ENCODE results near the gene BPI. TPM values are rescaled to one million over a fixed set of nuclear protein-coding genes. Genes with fewer than 3 reads are reported as not detected.

BPI gene
- total and polyA plus RNA-seq, 12 donors: 0.01 to 1.6 (median 0.15) TPM; not detected in 7

GRCh38 chr20:38271608-38272120 lies 32.3 kb upstream of the BPI start:
- peaks cover 0 to 4% (median 0%) of the 10 kb centered on the region in 7 donors for H3K27me3 ChIP-seq
- H3K9me3 ChIP-seq: peaks cover 0 to 9% (median 0%) of the 10 kb centered on the region in 11 donors
- peak overlapping the region in 9 of 10 donors; percentile 38 to 80 (median 65) for H3K27ac ChIP-seq
- no peak for TF ChIP-seq CTCF (IDR thresholded peaks at IDR 0.05)
- H3K36me3 ChIP-seq: no peaks in the 10 kb centered on the region
- ATAC-seq (peak in 1 of 8 donors; percentile 8), DNase-seq (no peak)
- intact Hi-C loops (cut with DNase I): no loop called here
- 89 to 95% methylated on average over 2 of the region's 2 CpGs for WGBS, 2 donors
- H3K4me1 ChIP-seq: peaks cover 0 to 53% (median 34%) of the 10 kb centered on the region in 9 donors
- no peak overlapping the region for H3K4me3 ChIP-seq

DNA sequence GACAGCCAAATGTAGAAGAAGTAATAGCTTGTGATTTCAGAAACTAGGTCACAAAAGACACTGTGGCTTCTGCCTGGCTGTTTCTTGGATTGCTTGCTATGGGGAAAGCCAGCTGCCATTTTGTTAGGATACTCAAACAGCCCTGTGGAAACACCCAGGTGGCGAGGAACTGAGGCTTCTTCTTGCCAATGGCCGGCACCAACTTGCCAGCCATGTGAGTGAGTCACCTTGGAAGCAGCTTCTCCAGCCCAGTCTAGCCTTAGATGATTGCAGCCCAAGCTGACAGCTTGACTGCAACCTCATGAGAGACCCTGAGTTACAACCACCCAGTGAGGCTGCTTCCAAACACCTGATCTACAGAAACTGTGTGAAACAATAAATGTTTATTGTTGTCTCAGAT lies 31.6 kb upstream of the BPI start:
- peaks cover 0 to 51% (median 30%) of the 10 kb centered on the region in 9 donors for H3K4me1 ChIP-seq
- H3K36me3 ChIP-seq: no peaks in the 10 kb centered on the region
- WGBS, 2 donors: 90 to 92% methylated on average over 2 of the region's 2 CpGs
- H3K9me3 ChIP-seq: peaks cover 0 to 9% (median 0%) of the 10 kb centered on the region in 11 donors
- ATAC-seq: no peak
- no peak for DNase-seq
- intact Hi-C loops (cut with DNase I): no loop called here
- H3K27me3 ChIP-seq: peaks cover 0 to 4% (median 0%) of the 10 kb centered on the region in 7 donors
- no peak for TF ChIP-seq CTCF (IDR thresholded peaks at IDR 0.05)
- H3K27ac ChIP-seq: peak overlapping the region in 8 of 10 donors; percentile 4 to 80 (median 50)
- H3K4me3 ChIP-seq: no peak overlapping the region

DNA sequence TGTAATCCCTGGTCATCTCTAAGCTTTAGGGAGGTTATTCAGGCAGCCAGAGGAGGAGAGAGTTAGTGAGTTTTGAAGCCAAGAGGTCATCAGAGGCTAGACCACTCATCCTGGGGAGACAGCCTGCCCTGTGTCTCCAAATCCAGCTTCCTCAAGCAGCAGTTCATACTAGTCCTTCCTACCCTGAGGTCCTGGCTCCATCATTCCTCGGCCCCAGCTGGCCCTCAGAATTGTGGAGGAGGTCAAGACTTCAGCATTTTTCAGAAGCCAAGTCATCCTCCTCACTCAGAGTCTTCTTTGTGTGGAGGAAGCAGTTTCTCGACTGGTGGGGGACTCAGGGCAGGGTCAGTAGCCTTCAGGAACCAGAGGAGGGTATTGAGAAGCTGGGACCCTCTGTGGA lies 31.0 kb upstream of the BPI start:
- intact Hi-C loops (cut with DNase I): no loop called here

More for the DNA sequence above, 31.0 kb upstream of the BPI start:
- H3K27ac ChIP-seq: peak overlapping the region in 8 of 10 donors; percentile 4 to 80 (median 50)
- ATAC-seq (peak in 6 of 8 donors; percentile 38 to 70 (median 60)), DNase-seq (peak in 1 of 2 donors; percentile 56)
- no peaks in the 10 kb centered on the region for H3K36me3 ChIP-seq
- 47 to 63% methylated on average over 2 of the region's 2 CpGs for WGBS, 2 donors
- no peak overlapping the region for H3K4me3 ChIP-seq
- no peak for TF ChIP-seq CTCF (IDR thresholded peaks at IDR 0.05)
- peaks cover 0 to 4% (median 0%) of the 10 kb centered on the region in 7 donors for H3K27me3 ChIP-seq
- peaks cover 0 to 9% (median 0%) of the 10 kb centered on the region in 11 donors for H3K9me3 ChIP-seq
- H3K4me1 ChIP-seq: peaks cover 0 to 45% (median 27%) of the 10 kb centered on the region in 9 donors
